WTC11 (cell line): ENCODE results near the gene TRAPPC4. TPM values are rescaled to one million over a fixed set of nuclear protein-coding genes. Genes with fewer than 3 reads are reported as not detected.
"Not testable (repeated sequence)": the region's sequence is repeated elsewhere in the genome, so short reads cannot be mapped to it uniquely, and the experiment has no call there.

Source experiments
- ATAC-seq: fragments of 200-7000 bp; cut with Tn5 transposase; 2 replicates; pipeline ENCODE4 v1.10.0; 2021; ENCODE audit warnings: mild to moderate bottlenecking, moderate library complexity
- CTCF ChIA-PET: fragments of 300-600 bp; sonication (Branson Sonifier 250); formaldehyde crosslinking; loops from one replicate; lab custom pipeline; 2021; ENCODE audit warnings: antibody characterized with exemption; lab: Charles Lee
- POLR2A ChIA-PET: fragments of 350-600 bp; sonication (Branson Sonifier 250); formaldehyde crosslinking; loops from one replicate; lab custom pipeline; 2021; ENCODE audit warnings: antibody characterized with exemption; lab: Charles Lee
- DNase-seq: peaks from one replicate; pipeline ENCODE4 v3.0.0; 2021; ENCODE audit warnings: low spot score
- H3K27ac Mint-ChIP-seq: 2 replicates; pipeline ENCODE4 v1.8.0; 2021; ENCODE audit warnings: mixed read lengths
- H3K27me3 Mint-ChIP-seq: 2 replicates; pipeline ENCODE4 v1.8.0; 2021; ENCODE audit warnings: low read depth, mild to moderate bottlenecking, moderate library complexity, mixed read lengths
- H3K36me3 Mint-ChIP-seq: 2 replicates; pipeline ENCODE4 v1.8.0; 2021; ENCODE audit warnings: mixed read lengths
- H3K4me1 Mint-ChIP-seq: 2 replicates; pipeline ENCODE4 v1.8.0; 2022; ENCODE audit warnings: mixed read lengths
- H3K4me3 Mint-ChIP-seq: 2 replicates; pipeline ENCODE4 v1.8.0; 2021; ENCODE audit warnings: mild to moderate bottlenecking, moderate library complexity, mixed read lengths
- H3K9me3 Mint-ChIP-seq: 2 replicates; pipeline ENCODE4 v1.8.0; 2021; ENCODE audit warnings: mixed read lengths
- CREB1 ChIP-seq: sonication (generic); formaldehyde crosslinking; IDR thresholded peaks from 2 replicates; pipeline ENCODE4 v1.8.0; 2023; ENCODE audit warnings: mild to moderate bottlenecking, missing genetic modification reagents
- CREM ChIP-seq: sonication (generic); formaldehyde crosslinking; IDR thresholded peaks from 2 replicates; pipeline ENCODE4 v1.8.1; 2022; ENCODE audit warnings: mild to moderate bottlenecking, missing genetic modification reagents, moderate library complexity
- E2F5 ChIP-seq: sonication (generic); formaldehyde crosslinking; IDR thresholded peaks from 2 replicates; pipeline ENCODE4 v1.8.1; 2022; ENCODE audit warnings: mild to moderate bottlenecking, moderate library complexity, missing genetic modification reagents
- ERG ChIP-seq: fragments of 250-450 bp; sonication (Bioruptor Pico); IDR thresholded peaks from 2 replicates; pipeline ENCODE4 v1.8.0; 2021; ENCODE audit warnings: mild to moderate bottlenecking
- FOXJ3 ChIP-seq: sonication (generic); formaldehyde crosslinking; IDR thresholded peaks from 2 replicates; pipeline ENCODE4 v1.9.0; 2021; ENCODE audit warnings: missing genetic modification reagents, mild to moderate bottlenecking, borderline replicate concordance
- FOXP1 ChIP-seq: sonication (generic); formaldehyde crosslinking; IDR thresholded peaks from 2 replicates; pipeline ENCODE4 v1.8.0; 2022; ENCODE audit warnings: missing genetic modification reagents, mild to moderate bottlenecking, moderate library complexity, borderline replicate concordance
- HMGXB4 ChIP-seq: sonication (generic); formaldehyde crosslinking; IDR thresholded peaks from 2 replicates; pipeline ENCODE4 v1.8.1; 2023; ENCODE audit warnings: mild to moderate bottlenecking, moderate library complexity, missing genetic modification reagents
- OVOL2 ChIP-seq: fragments of 250-450 bp; sonication (Bioruptor Pico); IDR thresholded peaks from 2 replicates; pipeline ENCODE4 v1.9.0; 2021; ENCODE audit warnings: mild to moderate bottlenecking, borderline replicate concordance
- RELA ChIP-seq: sonication (generic); formaldehyde crosslinking; IDR thresholded peaks from 2 replicates; pipeline ENCODE4 v1.8.1; 2022; ENCODE audit warnings: missing genetic modification reagents, mild to moderate bottlenecking, borderline replicate concordance
- TCF7 ChIP-seq: sonication (generic); formaldehyde crosslinking; IDR thresholded peaks from 2 replicates; pipeline ENCODE4 v1.8.0; 2022; ENCODE audit warnings: mild to moderate bottlenecking, low read depth, missing genetic modification reagents, moderate library complexity
- TEAD4 ChIP-seq: sonication (generic); formaldehyde crosslinking; IDR thresholded peaks from 2 replicates; pipeline ENCODE4 v1.8.0; 2022; ENCODE audit warnings: mild to moderate bottlenecking, missing genetic modification reagents
- ZNF317 ChIP-seq: sonication (generic); formaldehyde crosslinking; IDR thresholded peaks from 2 replicates; pipeline ENCODE4 v1.8.1; 2023; ENCODE audit warnings: low read depth, mild to moderate bottlenecking, moderate library complexity, missing genetic modification reagents, borderline replicate concordance
- ZNF416 ChIP-seq: fragments of 250-450 bp; sonication (Bioruptor Pico); IDR thresholded peaks from 2 replicates; pipeline ENCODE4 v1.9.0; 2021; ENCODE audit warnings: mild to moderate bottlenecking, inconsistent platforms
- total RNA-seq: library from RNA; stranded (reverse); gene quantifications from 3 replicates; pipeline ENCODE4 v1.2.3, GENCODE V29; 2021

The TRAPPC4 gene
- total RNA-seq, 1 experiment from 2014 or later: 75.7 TPM

- DNase-seq: no peak
- TF ChIP-seq ZNF416 (CRISPR knock-in tag): no peak
- Mint-ChIP-seq H3K4me3 (no peak overlapping the region), H3K27ac (peak overlapping the region; percentile 27; the same call in 1 of the 2 replicates), H3K4me1 (peaks cover 14% of the 10 kb centered on the region), H3K36me3 (no peaks in the 10 kb centered on the region), H3K9me3 (no peaks in the 10 kb centered on the region), H3K27me3 (peaks cover 9% of the 10 kb centered on the region)
- ChIA-PET POLR2A (interaction anchor here (1.2 kb wide), 1 partner anchor 13 kb away, joined by 3 read pairs; the partner anchor contains the start of gene CENATAC), CTCF (interaction anchor here (2.0 kb wide), 1 partner anchor 28 kb away, joined by 5 read pairs; the partner anchor contains the start of gene UPK2)
- ATAC-seq: no peak
These were observed 33.7 kb upstream of the TRAPPC4 start for GRCh38 chr11:118984825-118985224.

GRCh38 chr11:118988280-118988679 is 30.3 kb upstream of the TRAPPC4 start:
- TF ChIP-seq ZNF317 (CRISPR knock-in tag) (no peak), E2F5 (CRISPR knock-in tag) (no peak), RELA (CRISPR knock-in tag) (no peak), TEAD4 (no peak), OVOL2 (no peak), HMGXB4 (CRISPR knock-in tag) (no peak), CREM (CRISPR knock-in tag) (no peak), CREB1 (no peak), FOXJ3 (CRISPR knock-in tag) (no peak), TCF7 (CRISPR knock-in tag) (no peak)
- no peak overlapping the region for H3K4me3 Mint-ChIP-seq
- ChIA-PET POLR2A (interaction anchor here (0.7 kb wide), 1 partner anchor 118 kb away, joined by 4 read pairs; no protein-coding TSS in a partner anchor), CTCF (interaction anchor here (1.4 kb wide), 1 partner anchor 10 kb away, joined by 3 read pairs; the partner anchor contains the start of gene CENATAC)
- no peaks in the 10 kb centered on the region for H3K27me3 Mint-ChIP-seq
- peaks cover 7% of the 10 kb centered on the region for H3K9me3 Mint-ChIP-seq
- DNase-seq (no peak), ATAC-seq (no peak)
- 0 out of 2 replicates have a peak, but pooled peaks cover 4% of the 10 kb centered on the region for H3K4me1 Mint-ChIP-seq
- H3K36me3 Mint-ChIP-seq: peaks cover 23% of the 10 kb centered on the region
- peak overlapping the region; percentile 65 for H3K27ac Mint-ChIP-seq

- H3K4me3 Mint-ChIP-seq, DNase-seq, ATAC-seq, CTCF ChIA-PET, H3K27ac Mint-ChIP-seq, POLR2A ChIA-PET, H3K27me3 Mint-ChIP-seq, H3K4me1 Mint-ChIP-seq: not testable (repeated sequence)
- Mint-ChIP-seq H3K36me3 (peaks cover 31% of the 10 kb centered on the region), H3K9me3 (peaks cover 10% of the 10 kb centered on the region)
These were observed 27.0 kb upstream of the TRAPPC4 start for GRCh38 chr11:118991486-118992038.

- ATAC-seq: peak; percentile 8
- CTCF ChIA-PET: interaction anchor here (0.6 to 2.8 kb wide), 10 partner anchors 8 to 362 kb away, joined by 3 to 12 read pairs (median 4); partner anchors contain the start of gene UPK2
- Mint-ChIP-seq H3K4me3 (peak overlapping the region; percentile 99), H3K9me3 (peaks cover 6% of the 10 kb centered on the region), H3K27ac (peak overlapping the region; percentile 98), H3K27me3 (no peaks in the 10 kb centered on the region), H3K36me3 (peaks cover 40% of the 10 kb centered on the region), H3K4me1 (peaks cover 26% of the 10 kb centered on the region)
- DNase-seq: no peak
- peak; percentile 24; the same call in 1 of the 2 replicates for TF ChIP-seq FOXP1
- TF ChIP-seq ERG (CRISPR knock-in tag): no peak
- POLR2A ChIA-PET: interaction anchor here (0.5 to 1.5 kb wide), 5 partner anchors 12 to 362 kb away, joined by 3 to 7 read pairs (median 4); partner anchors contain the start of gene HYOU1
These were observed 21.5 kb upstream of the TRAPPC4 start for GRCh38 chr11:118996926-118997626.
